CD14-positive monocyte (primary cell): ENCODE measurements around the gene GNPTAB. TPM values are rescaled to one million over a fixed set of nuclear protein-coding genes. Genes with fewer than 3 reads are reported as not detected.
A peak's percentile ranks its signal among the peaks of the same experiment; 100 is the strongest.

ENCODE experiments used
- DNase-seq, 3 donors: peaks; one replicate each; pipeline ENCODE4 v3.0.0-alpha.2; 2011 to 2022
- H2AFZ ChIP-seq: 2 replicates; pipeline ENCODE4 v1.6.0; 2012; ENCODE audit warnings: mild to moderate bottlenecking, low read depth, low read length, inconsistent platforms; ENCODE audit not compliant: insufficient read depth, poor library complexity, severe bottlenecking
- H3K27ac ChIP-seq, 2 donors: 1 replicate in 1 of 2; 2 replicates in 1 of 2; pipeline ENCODE4 v1.5.1; 2012 to 2013; ENCODE audit warnings: low read length in 2 of 2, control low read depth in 1 of 2, inconsistent platforms in 1 of 2, low read depth in 1 of 2, mild to moderate bottlenecking in 1 of 2
- H3K27me3 ChIP-seq, 2 donors: one replicate each; pipeline versions ENCODE4 v1.6.0 to v1.6.1; 2011 to 2013; ENCODE audit warnings: low read length in 2 of 2; ENCODE audit not compliant: control insufficient read depth in 2 of 2, insufficient read depth in 2 of 2
- H3K36me3 ChIP-seq, 2 donors: replicated peaks in 1 of 2; 1 replicate in 1 of 2; 2 replicates in 1 of 2; pipeline versions ENCODE4 v1.5.1 to v1.6.1; 2012 to 2013; ENCODE audit warnings: low read length in 2 of 2, control low read depth in 1 of 2, inconsistent platforms in 1 of 2, mild to moderate bottlenecking in 1 of 2; ENCODE audit not compliant: insufficient read depth in 2 of 2, control insufficient read depth in 1 of 2
- H3K4me1 ChIP-seq, 2 donors: 1 replicate in 1 of 2; 2 replicates in 1 of 2; pipeline versions ENCODE4 v1.5.1 to v1.6.1; 2012 to 2013; ENCODE audit warnings: low read length in 2 of 2, control low read depth in 1 of 2, inconsistent platforms in 1 of 2, mild to moderate bottlenecking in 1 of 2, moderate library complexity in 1 of 2; ENCODE audit not compliant: insufficient read depth in 2 of 2, control insufficient read depth in 1 of 2
- H3K4me2 ChIP-seq: replicated peaks from 2 replicates; pipeline ENCODE3; 2012; ENCODE audit warnings: low read length, moderate library complexity, mild to moderate bottlenecking; ENCODE audit not compliant: poor library complexity, severe bottlenecking; ENCODE audit errors: extremely low read depth
- H3K4me3 ChIP-seq, 3 experiments: fragments of 200-600 bp in 1 of 3; sonication (generic) in 1 of 3; replicated peaks in 1 of 3; 1 replicate in 2 of 3; 2 replicates in 1 of 3; pipeline ENCODE4 v1.5.1; 2011 to 2013; ENCODE audit warnings: low read length in 3 of 3, mild to moderate bottlenecking in 3 of 3, control low read depth in 2 of 3, low read depth in 2 of 3, inconsistent platforms in 1 of 3, moderate library complexity in 1 of 3
- H3K79me2 ChIP-seq: 2 replicates; pipeline ENCODE4 v1.6.0; 2012; ENCODE audit warnings: mild to moderate bottlenecking, control low read depth, inconsistent platforms, low read length, moderate library complexity; ENCODE audit not compliant: insufficient read depth
- H3K9ac ChIP-seq: 2 replicates; pipeline ENCODE4 v1.6.0; 2017; ENCODE audit warnings: low read length, mild to moderate bottlenecking; ENCODE audit not compliant: insufficient read depth, poor library complexity, severe bottlenecking
- H3K9me3 ChIP-seq, 2 donors: replicated peaks in 1 of 2; 1 replicate in 1 of 2; 2 replicates in 1 of 2; pipeline versions ENCODE4 v1.5.1 to v1.6.1; 2012 to 2013; ENCODE audit warnings: low read length in 2 of 2, control low read depth in 1 of 2; ENCODE audit not compliant: control insufficient read depth in 1 of 2, insufficient read depth in 1 of 2
- H4K20me1 ChIP-seq: 2 replicates; pipeline ENCODE4 v1.6.0; 2012; ENCODE audit warnings: mild to moderate bottlenecking, low read length, control low read depth, moderate library complexity; ENCODE audit not compliant: insufficient read depth
- H3K27ac Mint-ChIP-seq, 7 donors: one replicate each; pipeline ENCODE4 v1.8.0; 2020; ENCODE audit warnings: mild to moderate bottlenecking in 7 of 7, mixed read lengths in 7 of 7, moderate library complexity in 6 of 7, inconsistent platforms in 2 of 7
- H3K27me3 Mint-ChIP-seq, 3 donors: one replicate each; pipeline ENCODE4 v1.8.0; 2021 to 2022; ENCODE audit warnings: low read depth in 3 of 3, mild to moderate bottlenecking in 3 of 3, mixed read lengths in 3 of 3, moderate library complexity in 3 of 3, inconsistent platforms in 1 of 3
- H3K36me3 Mint-ChIP-seq, 2 donors: one replicate each; pipeline ENCODE4 v1.8.0; 2020; ENCODE audit warnings: mixed read lengths in 2 of 2, inconsistent platforms in 1 of 2, mild to moderate bottlenecking in 1 of 2
- H3K4me1 Mint-ChIP-seq: one replicate; pipeline ENCODE4 v1.8.0; 2020; ENCODE audit warnings: mild to moderate bottlenecking, mixed read lengths
- H3K4me3 Mint-ChIP-seq, 2 donors: one replicate each; pipeline ENCODE4 v1.8.0; 2020; ENCODE audit warnings: mild to moderate bottlenecking in 2 of 2, mixed read lengths in 2 of 2, moderate library complexity in 1 of 2
- H3K9me3 Mint-ChIP-seq, 7 donors: one replicate each; pipeline ENCODE4 v1.8.0; 2020 to 2022; ENCODE audit warnings: mixed read lengths in 7 of 7, mild to moderate bottlenecking in 6 of 7, moderate library complexity in 6 of 7, inconsistent platforms in 2 of 7
- WGBS: methylation state at CpG from one replicate; pipeline ENCODE4 v1.1.5; 2013; ENCODE audit warnings: missing lambda C conversion rate; ENCODE audit not compliant: insufficient coverage; 5-methylcytosine and 5-hydroxymethylcytosine counted together
- intact Hi-C, 2 donors: fragments of 100-400 bp; cut with micrococcal nuclease; formaldehyde crosslinking; loops; one replicate each; pipeline versions ENCODE4 v1.15.0 to v1.15.1; 2023
- polyA plus RNA-seq, 3 donors: library from polyadenylated mRNA; depleted of rRNA in 1 of 3; unstranded in 2 of 3; stranded (reverse) in 1 of 3; fragments of 300-500 nt in 2 of 3; fragments of >200 nt in 1 of 3; fragmentation: Illumina TruSeq in 2 of 3; gene quantifications; 1 replicate in 2 of 3; 2 replicates in 1 of 3; pipeline ENCODE4 v1.2.3, GENCODE V29; 2012 to 2021
- TF ChIP-seq, protein P1 (sequence below): fragments of 200-600 bp; IDR thresholded peaks from one replicate; pipeline ENCODE4 v1.8.0; 2022; ENCODE audit warnings: antibody characterized with exemption, mild to moderate bottlenecking

The GNPTAB gene
- polyA plus RNA-seq, 3 donors = 14.4 to 29.1 (median 24.1) TPM

DNA sequence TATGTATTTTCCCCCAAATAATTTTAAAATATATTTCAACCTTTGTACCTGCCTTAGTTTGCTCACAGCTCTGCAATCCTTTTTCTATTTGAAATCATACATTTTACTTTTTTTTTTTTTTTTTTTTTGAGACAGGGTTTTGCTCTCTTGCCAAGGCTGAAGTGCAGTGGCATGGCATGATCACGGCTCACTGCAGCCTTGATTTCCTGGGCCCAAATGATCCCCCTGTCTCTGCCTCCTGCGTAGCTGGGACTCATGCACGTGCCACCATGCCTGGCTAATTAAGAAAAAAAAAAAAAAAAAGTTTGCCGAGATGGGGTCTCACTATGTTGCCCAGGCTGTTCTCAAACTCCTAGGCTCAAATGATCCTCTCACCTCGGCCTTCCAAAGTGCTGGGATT lies 90.2 kb downstream of the GNPTAB start:
- DNase-seq = no peak
- Histone ChIP-seq H2AFZ (no peak overlapping the region), H3K4me3 (no peak overlapping the region), H3K79me2 (no peaks in the 10 kb centered on the region), H3K9ac (no peak overlapping the region), H3K9me3 (peaks cover 0 to 8% of the 10 kb centered on the region in 2 donors), H3K4me2 (no peak overlapping the region), H3K27me3 (no peaks in the 10 kb centered on the region), H3K27ac (no peak overlapping the region), H4K20me1 (no peaks in the 10 kb centered on the region), H3K36me3 (peaks cover 65 to 79% of the 10 kb centered on the region in 2 donors), H3K4me1 (no peaks in the 10 kb centered on the region)
- TF ChIP-seq, protein P1, sequence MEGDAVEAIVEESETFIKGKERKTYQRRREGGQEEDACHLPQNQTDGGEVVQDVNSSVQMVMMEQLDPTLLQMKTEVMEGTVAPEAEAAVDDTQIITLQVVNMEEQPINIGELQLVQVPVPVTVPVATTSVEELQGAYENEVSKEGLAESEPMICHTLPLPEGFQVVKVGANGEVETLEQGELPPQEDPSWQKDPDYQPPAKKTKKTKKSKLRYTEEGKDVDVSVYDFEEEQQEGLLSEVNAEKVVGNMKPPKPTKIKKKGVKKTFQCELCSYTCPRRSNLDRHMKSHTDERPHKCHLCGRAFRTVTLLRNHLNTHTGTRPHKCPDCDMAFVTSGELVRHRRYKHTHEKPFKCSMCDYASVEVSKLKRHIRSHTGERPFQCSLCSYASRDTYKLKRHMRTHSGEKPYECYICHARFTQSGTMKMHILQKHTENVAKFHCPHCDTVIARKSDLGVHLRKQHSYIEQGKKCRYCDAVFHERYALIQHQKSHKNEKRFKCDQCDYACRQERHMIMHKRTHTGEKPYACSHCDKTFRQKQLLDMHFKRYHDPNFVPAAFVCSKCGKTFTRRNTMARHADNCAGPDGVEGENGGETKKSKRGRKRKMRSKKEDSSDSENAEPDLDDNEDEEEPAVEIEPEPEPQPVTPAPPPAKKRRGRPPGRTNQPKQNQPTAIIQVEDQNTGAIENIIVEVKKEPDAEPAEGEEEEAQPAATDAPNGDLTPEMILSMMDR = no peak
- WGBS = 100% methylated on average over 2 of the region's 5 CpGs
- peaks cover 0 to 10% (median 4%) of the 10 kb centered on the region in 7 donors for H3K9me3 Mint-ChIP-seq
- intact Hi-C loops = no loop called here
- H3K27me3 Mint-ChIP-seq = peaks cover 0 to 2% (median 1%) of the 10 kb centered on the region in 3 donors
- no peaks in the 10 kb centered on the region for H3K4me1 Mint-ChIP-seq
- H3K27ac Mint-ChIP-seq = no peak overlapping the region
- H3K4me3 Mint-ChIP-seq = no peak overlapping the region
- peaks cover 70 to 83% of the 10 kb centered on the region in 2 donors for H3K36me3 Mint-ChIP-seq

DNA sequence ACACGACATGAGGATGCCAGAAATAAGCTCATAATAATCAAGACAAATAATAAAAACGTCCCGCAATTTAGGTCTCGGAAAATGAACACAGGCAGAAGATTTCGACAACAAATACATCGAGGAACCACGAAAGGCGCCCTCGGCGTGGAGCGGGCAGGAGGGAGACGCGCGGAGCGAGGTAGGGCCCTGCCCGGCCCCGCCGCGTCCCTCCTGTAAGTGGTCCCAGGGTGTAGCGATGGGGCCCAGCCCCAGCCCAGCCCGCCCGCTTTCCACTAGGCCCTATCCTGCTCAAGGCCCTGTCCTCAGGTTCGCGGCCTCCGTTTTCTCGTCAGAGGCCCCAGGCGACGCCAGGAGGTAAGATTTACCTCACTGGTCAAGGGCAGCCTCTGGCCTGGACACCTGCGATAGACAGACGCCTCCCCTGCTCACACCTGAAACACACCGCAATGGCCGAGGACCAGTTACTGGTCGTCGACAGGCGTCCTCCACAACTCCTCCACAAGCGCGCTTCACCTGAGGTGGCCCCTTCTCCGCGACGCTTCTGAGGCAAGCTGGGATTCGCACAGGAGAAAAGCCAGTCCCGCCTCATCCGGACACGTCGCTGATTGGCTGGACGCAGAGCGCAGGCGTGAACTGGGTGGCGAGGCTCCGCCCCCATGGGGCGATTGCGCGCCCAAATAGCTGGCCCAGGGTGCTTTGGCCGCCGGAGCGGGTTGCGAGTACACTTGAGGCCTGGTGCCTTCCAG lies 91.7 kb downstream of the GNPTAB start, which contains the start of gene SYCP3:
Gene SYCP3 (minus strand): TSS at position 543 of the 746 bp plus-strand sequence. CDS start 1,527 bp downstream, outside the sequence.
- peaks cover 60 to 79% of the 10 kb centered on the region in 2 donors for H3K36me3 Mint-ChIP-seq
- no peak within 1 kb of the TSS for H3K4me3 Mint-ChIP-seq

More for the DNA sequence above, 91.7 kb downstream of the GNPTAB start, which contains the start of gene SYCP3:
- WGBS = 98% methylated on average over 53 of the region's 57 CpGs
- no peak for DNase-seq
- Histone ChIP-seq H3K9ac (no peak within 1 kb of the TSS), H3K4me1 (no peaks in the 10 kb centered on the region), H3K79me2 (no peaks in the 10 kb centered on the region), H3K27ac (no peak within 1 kb of the TSS), H4K20me1 (no peaks in the 10 kb centered on the region), H3K9me3 (peaks cover 0 to 8% of the 10 kb centered on the region in 2 donors), H3K27me3 (no peaks in the 10 kb centered on the region), H3K4me2 (no peak within 1 kb of the TSS), H3K4me3 (no peak within 1 kb of the TSS), H3K36me3 (peaks cover 57 to 77% of the 10 kb centered on the region in 2 donors), H2AFZ (no peak within 1 kb of the TSS)
- Mint-ChIP-seq H3K27ac (peak within 1 kb of the TSS in 1 of 7 donors; percentile 55), H3K27me3 (peaks cover 0 to 2% (median 1%) of the 10 kb centered on the region in 3 donors), H3K4me1 (no peaks in the 10 kb centered on the region), H3K9me3 (peaks cover 0 to 10% (median 4%) of the 10 kb centered on the region in 7 donors)
- intact Hi-C loops = no loop called here
- TF ChIP-seq, protein P1 = no peak
